ENCODE measurements around the gene KCNIP4. TPM values are rescaled to one million over a fixed set of nuclear protein-coding genes. Genes with fewer than 3 reads are reported as not detected.

KCNIP4 gene
- total and polyA plus RNA-seq, 10 of the 15 experiments (the other 5 are each of a cell fraction or from before 2014, with no cell fraction given), result 0.03 to 0.23 (median 0.13) TPM; not detected in 7

DNA sequence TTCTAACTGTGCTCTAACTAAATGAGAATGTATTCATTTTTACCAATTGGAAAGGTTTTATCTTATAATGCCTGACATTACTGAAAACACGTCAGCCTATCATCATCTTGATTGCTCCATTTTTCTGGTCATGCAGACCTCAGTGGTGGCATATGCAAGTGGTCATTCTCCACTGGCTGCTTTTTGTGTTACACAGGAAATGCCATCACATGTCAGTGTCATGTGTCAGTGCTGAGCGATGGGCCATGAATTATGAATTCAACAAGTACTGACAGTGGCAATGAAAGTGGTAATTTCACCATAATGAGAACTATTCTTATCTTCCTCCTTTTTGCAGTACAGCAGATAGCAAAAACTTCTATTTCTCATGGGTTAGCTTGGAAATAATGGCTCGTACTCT, 1057.8 kb downstream of the KCNIP4 start (continued):
- TF ChIP-seq ZBTB11 (CRISPR knock-in tag; IDR thresholded peaks at IDR 0.05) (no peak), FOXM1 (IDR thresholded peaks at IDR 0.05; ENCODE audit: low read depth, low read length) (no peak), CBX5 (IDR thresholded peaks at IDR 0.05; ENCODE audit: low read depth) (no peak)

GRCh38 chr4:20889901-20890300, 1058.7 kb downstream of the KCNIP4 start:
- intact Hi-C loops (cut with micrococcal nuclease; ENCODE audit: unreplicated experiment), result no loop called here
- in situ Hi-C loops (cut with MboI), result no loop called here
- no peak for FAIRE-seq

More at GRCh38 chr4:20889901-20890300, 1058.7 kb downstream of the KCNIP4 start:
- no peaks in the 10 kb centered on the region for H3K4me1 ChIP-seq (ENCODE audit: control insufficient read depth, insufficient read depth, low read length)
- no TSS peak for BruUV-seq (replicated peaks)
- no peaks in the 10 kb centered on the region for H4K20me1 ChIP-seq (ENCODE audit: control insufficient read depth, insufficient read depth)
- 12% methylated on average over 3 of the region's 3 CpGs for WGBS (ENCODE audit: insufficient coverage, insufficient replicate concordance, low lambda C conversion rate, missing lambda C conversion rate)
- CTCF ChIA-PET, result no interaction called here
- H3K9ac ChIP-seq (ENCODE audit: control insufficient read depth, insufficient read depth, low read length), result no peak overlapping the region
- H3K27ac ChIP-seq (ENCODE audit: control insufficient read depth, insufficient read depth), result no peak overlapping the region
- no peak overlapping the region for H3K4me2 ChIP-seq (ENCODE audit: control insufficient read depth, insufficient read depth)
- TF ChIP-seq, protein P1, sequence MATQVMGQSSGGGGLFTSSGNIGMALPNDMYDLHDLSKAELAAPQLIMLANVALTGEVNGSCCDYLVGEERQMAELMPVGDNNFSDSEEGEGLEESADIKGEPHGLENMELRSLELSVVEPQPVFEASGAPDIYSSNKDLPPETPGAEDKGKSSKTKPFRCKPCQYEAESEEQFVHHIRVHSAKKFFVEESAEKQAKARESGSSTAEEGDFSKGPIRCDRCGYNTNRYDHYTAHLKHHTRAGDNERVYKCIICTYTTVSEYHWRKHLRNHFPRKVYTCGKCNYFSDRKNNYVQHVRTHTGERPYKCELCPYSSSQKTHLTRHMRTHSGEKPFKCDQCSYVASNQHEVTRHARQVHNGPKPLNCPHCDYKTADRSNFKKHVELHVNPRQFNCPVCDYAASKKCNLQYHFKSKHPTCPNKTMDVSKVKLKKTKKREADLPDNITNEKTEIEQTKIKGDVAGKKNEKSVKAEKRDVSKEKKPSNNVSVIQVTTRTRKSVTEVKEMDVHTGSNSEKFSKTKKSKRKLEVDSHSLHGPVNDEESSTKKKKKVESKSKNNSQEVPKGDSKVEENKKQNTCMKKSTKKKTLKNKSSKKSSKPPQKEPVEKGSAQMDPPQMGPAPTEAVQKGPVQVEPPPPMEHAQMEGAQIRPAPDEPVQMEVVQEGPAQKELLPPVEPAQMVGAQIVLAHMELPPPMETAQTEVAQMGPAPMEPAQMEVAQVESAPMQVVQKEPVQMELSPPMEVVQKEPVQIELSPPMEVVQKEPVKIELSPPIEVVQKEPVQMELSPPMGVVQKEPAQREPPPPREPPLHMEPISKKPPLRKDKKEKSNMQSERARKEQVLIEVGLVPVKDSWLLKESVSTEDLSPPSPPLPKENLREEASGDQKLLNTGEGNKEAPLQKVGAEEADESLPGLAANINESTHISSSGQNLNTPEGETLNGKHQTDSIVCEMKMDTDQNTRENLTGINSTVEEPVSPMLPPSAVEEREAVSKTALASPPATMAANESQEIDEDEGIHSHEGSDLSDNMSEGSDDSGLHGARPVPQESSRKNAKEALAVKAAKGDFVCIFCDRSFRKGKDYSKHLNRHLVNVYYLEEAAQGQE (IDR thresholded peaks at IDR 0.05; ENCODE audit: low read depth, low read length), result no peak
- TF ChIP-seq EZH2 (IDR thresholded peaks at IDR 0.05; ENCODE audit: borderline replicate concordance, control insufficient read depth, low read depth, low read length), result no peak
- TF ChIP-seq JUND (IDR thresholded peaks at IDR 0.05; ENCODE audit: low read depth, low read length), result no peak
- no peak for TF ChIP-seq SREBF1 (IDR thresholded peaks at IDR 0.05; ENCODE audit: low read length)
- no peak for TF ChIP-seq NRF1 (conservative IDR thresholded peaks at IDR 0.05; ENCODE audit: low read depth, low read length)
- no peaks in the 10 kb centered on the region for H3K79me2 ChIP-seq (ENCODE audit: control insufficient read depth, insufficient read depth, low read length)
- H3K4me3 ChIP-seq, result no peak overlapping the region
- RAD21 ChIA-PET (ENCODE audit: unreplicated experiment), result no interaction called here
- ATAC-seq, result no peak
- SMC1A ChIA-PET (ENCODE audit: uncharacterized antibody, unreplicated experiment), result no interaction called here
- no peaks in the 10 kb centered on the region for H3K9me3 ChIP-seq (replicated peaks; ENCODE audit: control insufficient read depth, insufficient read depth, low read length)
- DNase-seq (ENCODE audit: low read depth, low spot score), result no peak
- no peaks in the 10 kb centered on the region for H3K27me3 ChIP-seq (replicated peaks in 1 of 2; ENCODE audit: control insufficient read depth in 2 of 2, insufficient read depth in 2 of 2, low read length in 1 of 2)
- no peaks in the 10 kb centered on the region for H3K36me3 ChIP-seq (ENCODE audit: control insufficient read depth in 2 of 2, insufficient read depth in 2 of 2, low read length in 1 of 2)
- POLR2A ChIA-PET, result no interaction called here
- H2AFZ ChIP-seq (ENCODE audit: control insufficient read depth, low read depth, low read length), result no peak overlapping the region

Data from GM12878 (cell line).